ENCODE measurements around the gene PTGDR2. TPM values are rescaled to one million over a fixed set of nuclear protein-coding genes. Genes with fewer than 3 reads are reported as not detected.

Gene PTGDR2
- total RNA-seq, 1 experiment from 2014 or later = 0.12 TPM

DNA sequence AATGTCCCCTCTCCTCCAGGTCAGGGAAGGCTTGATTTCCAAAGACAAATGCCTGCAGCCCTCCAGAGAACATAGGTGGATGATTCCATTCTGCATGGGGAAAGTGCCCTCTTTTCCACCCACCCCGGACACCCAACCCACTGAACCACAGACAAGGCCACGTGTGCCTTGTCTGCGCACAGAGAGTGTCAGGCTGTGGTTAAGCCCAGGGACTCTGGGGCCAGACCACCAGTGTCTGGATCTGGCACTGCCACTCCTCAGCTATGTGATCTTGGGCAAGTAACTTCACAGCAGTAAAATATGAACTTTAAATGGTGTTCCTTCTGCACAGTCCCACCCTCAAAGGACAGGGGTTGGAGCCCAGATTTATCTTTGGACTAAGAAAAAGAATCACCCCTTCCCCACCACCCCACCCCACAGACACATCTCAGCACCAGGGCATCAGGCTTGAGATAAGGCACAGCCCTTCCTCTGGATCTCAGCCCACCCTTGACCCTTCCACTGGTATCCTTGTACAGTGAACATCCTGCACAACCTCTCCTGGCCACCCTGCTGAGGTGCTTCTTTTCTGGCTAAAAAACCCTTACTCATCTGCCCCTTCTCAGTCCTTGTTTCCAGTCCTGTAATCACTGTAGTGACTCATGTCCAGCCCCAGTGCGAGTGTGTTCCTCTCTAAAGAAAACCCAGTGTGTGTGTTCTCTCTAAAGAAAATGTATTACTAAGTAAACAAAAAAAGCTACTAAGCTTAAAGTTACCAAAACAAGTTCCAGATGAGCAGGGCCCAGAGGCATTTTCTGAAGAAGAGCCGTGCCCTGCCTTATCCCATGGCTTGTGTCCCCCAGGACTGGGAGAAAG, 1.9 kb upstream of the PTGDR2 start:
- Histone ChIP-seq H3K9me2 (ENCODE audit: insufficient read depth) (no peaks in the 10 kb centered on the region), H3K27me3 (ENCODE audit: insufficient read depth, low read length) (no peaks in the 10 kb centered on the region), H3K9me3 (ENCODE audit: control insufficient read depth in 1 of 2, insufficient read depth in 1 of 2, low read depth in 1 of 2, low read length in 2 of 2) (no peaks in the 10 kb centered on the region), H3K4me1 (ENCODE audit: control insufficient read depth in 1 of 2, insufficient read depth in 2 of 2, low read length in 2 of 2) (no peaks in the 10 kb centered on the region), H3K4me3 (replicated peaks in 1 of 2; ENCODE audit: low read depth in 1 of 2, low read length in 2 of 2) (no peak overlapping the region), H3K9ac (ENCODE audit: low read length) (no peak overlapping the region), H2AFZ (ENCODE audit: low read depth, low read length, poor library complexity, severe bottlenecking) (no peak overlapping the region), H3K27ac (ENCODE audit: low read depth, low read length) (no peak overlapping the region), H3K79me2 (ENCODE audit: insufficient read depth, low read length) (no peaks in the 10 kb centered on the region), H4K20me1 (ENCODE audit: insufficient read depth) (no peaks in the 10 kb centered on the region), H3K36me3 (ENCODE audit: control insufficient read depth in 1 of 2, insufficient read depth in 2 of 2, low read length in 2 of 2) (no peaks in the 10 kb centered on the region), H3K4me2 (ENCODE audit: low read length) (no peak overlapping the region)
- TF ChIP-seq, protein P1, sequence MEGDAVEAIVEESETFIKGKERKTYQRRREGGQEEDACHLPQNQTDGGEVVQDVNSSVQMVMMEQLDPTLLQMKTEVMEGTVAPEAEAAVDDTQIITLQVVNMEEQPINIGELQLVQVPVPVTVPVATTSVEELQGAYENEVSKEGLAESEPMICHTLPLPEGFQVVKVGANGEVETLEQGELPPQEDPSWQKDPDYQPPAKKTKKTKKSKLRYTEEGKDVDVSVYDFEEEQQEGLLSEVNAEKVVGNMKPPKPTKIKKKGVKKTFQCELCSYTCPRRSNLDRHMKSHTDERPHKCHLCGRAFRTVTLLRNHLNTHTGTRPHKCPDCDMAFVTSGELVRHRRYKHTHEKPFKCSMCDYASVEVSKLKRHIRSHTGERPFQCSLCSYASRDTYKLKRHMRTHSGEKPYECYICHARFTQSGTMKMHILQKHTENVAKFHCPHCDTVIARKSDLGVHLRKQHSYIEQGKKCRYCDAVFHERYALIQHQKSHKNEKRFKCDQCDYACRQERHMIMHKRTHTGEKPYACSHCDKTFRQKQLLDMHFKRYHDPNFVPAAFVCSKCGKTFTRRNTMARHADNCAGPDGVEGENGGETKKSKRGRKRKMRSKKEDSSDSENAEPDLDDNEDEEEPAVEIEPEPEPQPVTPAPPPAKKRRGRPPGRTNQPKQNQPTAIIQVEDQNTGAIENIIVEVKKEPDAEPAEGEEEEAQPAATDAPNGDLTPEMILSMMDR (IDR thresholded peaks at IDR 0.05 in 2 of 3, conservative IDR thresholded peaks at IDR 0.05 in 1 of 3; ENCODE audit: borderline replicate concordance in 1 of 3, insufficient read depth in 1 of 3, low read depth in 2 of 3, low read length in 2 of 3) = no peak
- TF ChIP-seq, protein P2, sequence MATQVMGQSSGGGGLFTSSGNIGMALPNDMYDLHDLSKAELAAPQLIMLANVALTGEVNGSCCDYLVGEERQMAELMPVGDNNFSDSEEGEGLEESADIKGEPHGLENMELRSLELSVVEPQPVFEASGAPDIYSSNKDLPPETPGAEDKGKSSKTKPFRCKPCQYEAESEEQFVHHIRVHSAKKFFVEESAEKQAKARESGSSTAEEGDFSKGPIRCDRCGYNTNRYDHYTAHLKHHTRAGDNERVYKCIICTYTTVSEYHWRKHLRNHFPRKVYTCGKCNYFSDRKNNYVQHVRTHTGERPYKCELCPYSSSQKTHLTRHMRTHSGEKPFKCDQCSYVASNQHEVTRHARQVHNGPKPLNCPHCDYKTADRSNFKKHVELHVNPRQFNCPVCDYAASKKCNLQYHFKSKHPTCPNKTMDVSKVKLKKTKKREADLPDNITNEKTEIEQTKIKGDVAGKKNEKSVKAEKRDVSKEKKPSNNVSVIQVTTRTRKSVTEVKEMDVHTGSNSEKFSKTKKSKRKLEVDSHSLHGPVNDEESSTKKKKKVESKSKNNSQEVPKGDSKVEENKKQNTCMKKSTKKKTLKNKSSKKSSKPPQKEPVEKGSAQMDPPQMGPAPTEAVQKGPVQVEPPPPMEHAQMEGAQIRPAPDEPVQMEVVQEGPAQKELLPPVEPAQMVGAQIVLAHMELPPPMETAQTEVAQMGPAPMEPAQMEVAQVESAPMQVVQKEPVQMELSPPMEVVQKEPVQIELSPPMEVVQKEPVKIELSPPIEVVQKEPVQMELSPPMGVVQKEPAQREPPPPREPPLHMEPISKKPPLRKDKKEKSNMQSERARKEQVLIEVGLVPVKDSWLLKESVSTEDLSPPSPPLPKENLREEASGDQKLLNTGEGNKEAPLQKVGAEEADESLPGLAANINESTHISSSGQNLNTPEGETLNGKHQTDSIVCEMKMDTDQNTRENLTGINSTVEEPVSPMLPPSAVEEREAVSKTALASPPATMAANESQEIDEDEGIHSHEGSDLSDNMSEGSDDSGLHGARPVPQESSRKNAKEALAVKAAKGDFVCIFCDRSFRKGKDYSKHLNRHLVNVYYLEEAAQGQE (IDR thresholded peaks at IDR 0.05; ENCODE audit: low read depth) = no peak
- ChIA-PET RAD21 (ENCODE audit: low non-redundant PET in 1 of 2, low total read pairs in 2 of 2, uncharacterized antibody in 2 of 2, unreplicated experiment in 2 of 2) (no interaction called here), CTCF (no interaction called here), POLR2A (no interaction called here)
- ATAC-seq (no peak), DNase-seq (ENCODE audit: low read depth, low spot score) (no peak)
- no TSS peak for BruUV-seq (replicated peaks)
- intact Hi-C loops (cut with micrococcal nuclease) = no loop called here

All from HCT116 (cell line).